HG03039 (cell line): ENCODE data around the gene GPC1.

Experiments
- ATAC-seq: cut with Tn5 transposase; IDR thresholded peaks from one replicate; pipeline ENCODE4 v1.9.1; 2021; ENCODE audit warnings: mild to moderate bottlenecking, moderate library complexity; ENCODE audit not compliant: unreplicated experiment

GPC1 gene

DNA sequence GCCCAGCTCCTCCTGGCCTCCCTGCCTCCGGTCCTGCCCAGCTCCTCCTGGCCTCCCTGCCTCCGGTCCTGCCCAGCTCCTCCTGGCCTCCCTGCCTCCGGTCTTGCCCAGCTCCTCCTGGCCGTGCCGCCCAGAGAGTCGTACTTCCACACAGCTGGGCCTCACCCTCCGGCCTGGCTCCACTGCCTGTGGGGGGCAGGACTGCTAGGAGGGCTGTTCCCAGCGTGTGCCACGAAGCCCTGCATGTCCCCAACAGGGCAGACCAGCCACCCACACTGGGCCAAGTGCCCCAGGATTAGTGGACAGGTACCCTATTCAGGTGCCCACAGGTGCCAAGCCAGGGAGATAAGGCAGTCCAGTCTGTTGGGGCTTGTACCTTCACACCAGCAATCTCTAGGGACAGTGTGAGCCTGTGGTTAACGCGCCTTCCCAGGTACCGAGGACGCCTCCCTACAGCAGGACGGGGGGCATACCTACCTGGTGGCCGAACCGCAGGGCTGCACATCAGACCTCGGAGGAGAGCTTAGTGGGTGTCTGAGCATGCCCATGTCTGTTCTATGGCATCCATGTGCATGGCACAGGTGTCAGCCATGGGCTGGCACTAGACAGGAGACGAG, 5.3 kb downstream of the GPC1 start:
- no peak for ATAC-seq

DNA sequence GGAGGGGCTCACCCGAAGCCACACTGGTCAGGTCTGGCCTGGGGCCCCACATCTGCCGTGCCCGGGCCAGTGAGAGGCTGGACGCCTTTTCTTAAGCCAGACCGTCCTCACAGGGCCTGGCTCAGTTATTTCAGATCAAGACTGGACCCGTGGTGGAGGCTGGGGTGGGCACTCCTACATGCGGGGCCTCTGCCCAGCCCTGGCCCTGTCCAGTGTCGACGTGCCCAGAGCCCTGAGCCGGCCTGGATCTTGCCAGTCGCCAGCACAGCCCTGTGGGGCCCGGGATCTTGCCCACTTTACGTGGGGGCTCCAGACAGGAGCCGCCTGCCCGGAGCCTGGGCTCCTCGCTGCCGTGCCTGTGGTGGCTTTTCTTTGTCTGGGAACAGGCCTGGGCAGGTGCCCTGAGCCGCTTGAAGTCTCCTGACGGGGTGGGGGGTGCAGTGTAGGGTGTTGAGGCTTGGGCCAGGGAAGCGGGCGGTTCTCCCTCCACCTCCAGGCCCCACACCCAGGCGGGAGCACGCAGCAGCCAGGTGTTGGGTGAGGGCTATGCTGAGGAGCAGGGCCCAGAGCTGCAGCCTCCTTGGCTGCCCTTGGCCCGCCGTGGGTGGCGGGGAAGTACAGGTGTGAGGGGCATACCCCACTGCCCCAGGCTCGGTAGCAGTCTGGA, 6.0 kb downstream of the GPC1 start:
- ATAC-seq = no peak

DNA sequence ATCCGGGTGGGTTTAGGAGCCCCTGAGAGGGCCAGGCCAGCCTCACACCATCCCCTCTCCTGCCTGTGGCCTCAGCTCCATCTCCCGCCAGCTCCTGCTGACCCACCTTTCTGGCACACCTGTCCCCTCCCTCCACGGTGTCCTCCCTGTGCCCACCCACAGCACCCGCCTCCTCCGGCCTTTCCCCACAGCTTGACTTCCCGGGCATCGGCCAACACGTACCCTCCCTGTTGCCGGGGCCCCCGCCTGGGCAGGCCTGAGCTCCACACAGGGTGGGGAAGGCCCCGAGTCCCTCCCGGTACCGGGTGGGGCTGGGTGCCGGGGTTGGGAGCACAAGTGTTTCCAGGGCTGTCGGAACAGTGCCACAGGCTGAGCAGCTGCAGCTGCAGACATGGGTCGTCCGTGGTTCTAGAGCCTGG, 6.5 kb downstream of the GPC1 start:
- no peak for ATAC-seq

DNA sequence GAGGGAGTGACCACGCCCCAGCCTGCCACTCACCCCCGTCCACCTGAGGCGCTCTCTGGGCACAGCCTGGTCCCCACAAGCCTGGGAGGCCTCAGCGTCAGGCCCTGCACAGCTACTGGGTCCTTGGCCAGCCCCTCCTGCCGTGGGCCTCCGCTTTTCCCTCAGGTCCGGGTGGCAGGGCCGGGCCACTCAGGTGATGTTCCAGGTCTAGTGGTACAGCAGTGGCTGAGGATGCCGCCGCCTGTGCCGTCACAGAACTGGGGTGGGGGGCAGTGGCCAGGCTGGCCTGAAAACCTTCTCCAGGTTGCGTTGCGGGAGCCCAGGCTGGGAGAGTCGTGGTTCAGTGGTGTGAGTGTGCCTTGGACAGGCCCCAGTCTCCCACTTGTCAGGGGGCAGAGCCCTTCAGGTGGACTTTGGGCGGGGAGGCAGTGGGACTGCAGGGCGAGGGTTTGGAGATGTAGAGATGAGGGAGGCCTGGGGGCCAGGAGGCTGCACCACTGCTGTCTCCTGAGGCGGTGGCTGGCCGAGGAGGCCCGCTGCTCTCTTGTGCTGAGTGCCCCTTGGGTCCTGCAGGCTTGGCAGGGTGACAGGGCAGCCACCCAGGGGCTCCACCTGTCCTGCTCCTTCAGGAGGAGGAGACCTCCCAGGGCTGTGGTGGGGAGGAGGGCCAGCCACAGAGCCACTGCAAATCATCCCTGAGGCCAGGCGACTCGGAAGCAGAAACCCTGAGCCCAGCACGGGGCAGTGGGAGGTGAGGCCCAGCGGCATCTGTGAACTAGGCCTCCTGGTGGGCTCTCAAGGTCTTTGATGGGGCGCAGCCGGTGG, 7.6 kb downstream of the GPC1 start:
- ATAC-seq = no peak

DNA sequence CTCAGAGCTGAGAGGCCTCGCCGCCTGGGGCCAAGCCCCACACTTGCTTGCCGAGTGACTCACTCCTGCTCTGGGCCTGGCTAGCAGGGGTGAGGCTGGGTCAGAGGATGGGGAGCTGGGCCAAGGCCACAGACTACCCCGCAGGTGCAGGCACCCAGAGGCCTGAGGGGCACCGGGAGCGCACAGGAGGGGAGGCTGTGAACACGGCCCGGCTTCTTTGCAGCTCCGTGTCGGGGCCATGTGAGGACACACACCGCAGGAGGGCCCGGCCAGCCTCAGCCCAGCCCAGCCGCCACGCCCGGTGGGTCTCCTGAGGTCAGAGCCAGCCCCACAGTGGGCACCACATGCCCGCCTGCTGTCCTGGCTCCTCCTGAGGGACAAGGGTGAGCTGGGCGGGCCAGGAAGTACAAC, 8.4 kb downstream of the GPC1 start:
- ATAC-seq = no peak

DNA sequence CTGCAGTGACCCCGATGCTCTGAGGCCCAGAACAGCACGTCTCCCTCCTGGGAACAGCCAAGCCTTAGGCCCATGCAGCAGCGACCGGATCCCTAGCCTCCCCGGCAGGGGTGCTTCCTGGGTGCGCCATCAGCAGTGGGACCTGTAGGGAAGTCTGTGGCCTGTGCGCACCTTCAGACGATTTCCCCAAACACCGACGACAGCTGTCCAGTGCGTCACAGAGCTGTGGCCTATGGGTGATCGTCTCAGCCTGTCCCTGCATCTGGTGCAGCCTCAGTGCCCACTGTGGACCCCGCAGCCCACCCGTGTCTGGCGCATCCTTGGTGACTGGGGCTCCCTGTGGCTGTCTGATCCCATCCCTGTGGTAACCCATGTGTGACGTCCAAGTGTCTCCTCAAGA, 9.0 kb downstream of the GPC1 start:
- no peak for ATAC-seq

DNA sequence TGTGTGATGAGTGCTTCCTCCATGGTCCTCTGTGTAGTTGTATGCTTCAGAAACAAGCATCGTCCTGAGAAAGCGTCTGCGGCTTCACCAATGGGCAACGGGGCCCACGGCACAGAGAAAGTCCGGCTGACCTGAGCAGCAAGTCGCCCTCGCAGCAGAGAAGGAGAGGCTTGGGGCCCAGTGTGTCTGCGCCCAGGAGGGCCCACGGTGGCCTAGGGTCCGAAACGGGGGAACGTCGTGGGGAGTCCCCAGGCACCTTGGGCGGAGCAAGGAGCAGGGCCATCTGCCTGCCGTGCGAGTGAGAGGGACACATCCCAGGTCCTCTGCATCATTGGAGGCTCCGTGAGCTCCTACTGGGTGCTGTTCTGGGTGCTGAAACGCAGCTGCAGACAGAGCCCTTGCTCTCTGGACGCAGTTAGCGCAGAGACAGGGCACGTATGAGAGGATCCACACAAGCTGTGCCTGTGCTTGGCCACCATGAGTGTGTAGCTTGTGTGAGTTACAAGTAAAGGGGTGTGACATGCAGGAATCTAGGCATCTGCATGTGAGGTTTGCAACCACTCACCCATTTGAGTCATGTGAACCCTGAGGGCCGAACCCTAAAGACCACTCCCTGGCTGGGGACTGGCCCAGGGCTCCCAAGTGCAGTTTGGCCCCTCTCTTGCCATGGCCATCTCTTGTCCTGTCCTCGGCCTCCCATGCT, 10.6 kb downstream of the GPC1 start:
- ATAC-seq = no peak

DNA sequence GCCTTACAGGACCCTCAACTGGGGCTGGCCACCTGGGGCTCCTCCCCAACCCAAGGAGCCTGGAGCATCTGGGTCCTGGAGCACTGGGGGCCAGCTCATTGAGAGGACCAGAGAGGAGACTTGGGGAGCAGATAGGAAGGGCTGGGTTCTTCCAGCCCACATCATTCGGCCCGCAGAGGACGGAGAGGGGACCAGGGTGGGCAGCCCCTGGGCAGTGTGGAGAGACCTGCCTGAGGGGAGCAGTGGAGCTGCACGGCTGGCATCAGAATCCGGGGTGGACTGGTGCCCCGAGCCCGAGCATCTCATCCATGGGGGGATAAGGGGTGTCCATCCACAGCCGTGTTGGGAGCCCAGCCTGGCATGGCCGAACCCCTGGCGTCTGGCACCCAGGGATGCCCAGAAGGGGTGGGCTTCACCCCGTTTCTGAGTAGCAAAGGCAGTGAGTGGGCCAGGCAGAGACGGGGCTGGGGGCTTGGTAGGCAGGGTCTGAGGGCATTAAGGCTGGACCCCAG, 11.3 kb downstream of the GPC1 start:
- no peak for ATAC-seq

DNA sequence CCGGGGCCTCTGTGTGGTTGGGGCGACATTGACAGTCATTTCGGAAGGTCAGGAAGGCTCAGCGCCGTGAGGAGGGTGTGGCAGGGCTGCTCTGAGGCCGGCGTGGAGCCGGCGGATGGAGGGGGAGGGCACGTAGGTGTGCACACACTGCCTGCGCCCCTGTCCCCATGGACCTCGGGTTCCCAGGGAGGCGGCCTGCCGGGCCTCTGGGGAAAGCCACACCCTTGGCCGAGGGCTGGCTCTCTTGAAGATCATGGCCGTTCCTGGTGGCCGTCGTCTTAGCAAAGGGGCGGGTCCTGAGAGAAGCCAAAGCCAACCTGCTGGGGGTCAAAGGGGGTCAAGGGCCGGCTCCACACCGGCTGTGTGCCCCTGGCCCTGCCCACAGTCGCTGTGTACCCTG, 11.9 kb downstream of the GPC1 start:
- no peak for ATAC-seq

DNA sequence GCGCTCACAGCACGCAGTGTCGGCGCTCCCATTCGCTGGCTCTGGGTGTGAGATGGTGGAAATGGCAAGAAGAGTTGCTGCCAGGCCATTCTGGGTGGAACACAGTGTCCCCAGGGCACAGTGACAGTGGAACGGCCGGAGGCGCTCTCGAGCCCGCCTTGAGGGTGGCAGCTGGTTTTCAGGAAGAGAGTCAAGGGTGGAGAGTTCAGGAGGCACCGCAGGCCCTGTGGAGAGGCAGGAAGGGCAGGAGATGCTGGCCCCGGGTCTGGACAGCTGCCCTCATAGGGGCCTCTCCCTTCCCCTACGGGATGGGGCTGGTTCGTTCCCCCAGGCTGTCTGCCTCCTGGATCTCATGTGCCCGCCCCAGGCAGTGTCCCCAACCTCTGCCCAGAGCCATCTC, 12.5 kb downstream of the GPC1 start:
- ATAC-seq = no peak

DNA sequence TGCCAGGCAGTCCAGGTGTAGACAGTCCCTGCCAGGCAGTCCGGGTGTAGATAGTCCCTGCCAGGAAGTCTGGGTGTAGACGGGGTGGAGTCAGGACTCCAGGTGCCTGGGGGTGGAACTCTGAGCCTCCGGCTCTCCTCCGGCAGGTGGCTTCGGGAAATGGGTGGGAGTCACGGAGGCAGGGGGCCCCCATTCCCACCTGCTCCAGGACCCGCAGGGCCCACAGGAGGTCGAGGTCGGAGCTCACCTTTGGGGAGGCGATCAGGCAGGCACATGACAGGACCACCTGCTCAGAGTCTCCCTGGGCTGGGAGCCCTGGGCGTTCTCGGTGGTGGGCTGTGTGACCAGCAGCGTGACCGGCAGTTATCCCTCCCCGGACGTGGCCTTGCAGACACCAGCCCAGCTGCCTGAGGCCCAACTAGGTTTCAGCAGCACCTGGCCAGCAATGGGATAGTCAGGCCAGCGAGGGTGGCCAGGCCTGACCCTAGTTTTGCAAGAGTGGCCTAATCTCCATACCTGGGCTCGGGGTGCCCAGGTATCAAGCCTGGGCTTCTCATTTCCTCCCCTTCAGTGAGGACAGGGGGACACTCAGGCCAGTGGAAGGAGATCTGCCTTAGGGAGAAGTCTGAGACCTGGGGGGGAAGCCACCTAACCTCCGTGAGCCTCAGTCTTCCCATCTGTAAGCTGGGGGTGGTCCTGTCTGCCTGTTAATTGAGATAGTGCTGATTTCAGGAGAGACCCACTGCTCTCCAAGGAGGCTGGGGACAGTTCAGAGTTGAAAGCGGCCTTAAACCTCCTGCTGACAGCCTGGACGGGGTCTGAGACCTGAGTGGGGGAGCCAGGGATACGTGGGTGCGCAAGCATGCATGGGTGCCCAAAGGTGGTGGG, 13.2 kb downstream of the GPC1 start:
- ATAC-seq = no peak

DNA sequence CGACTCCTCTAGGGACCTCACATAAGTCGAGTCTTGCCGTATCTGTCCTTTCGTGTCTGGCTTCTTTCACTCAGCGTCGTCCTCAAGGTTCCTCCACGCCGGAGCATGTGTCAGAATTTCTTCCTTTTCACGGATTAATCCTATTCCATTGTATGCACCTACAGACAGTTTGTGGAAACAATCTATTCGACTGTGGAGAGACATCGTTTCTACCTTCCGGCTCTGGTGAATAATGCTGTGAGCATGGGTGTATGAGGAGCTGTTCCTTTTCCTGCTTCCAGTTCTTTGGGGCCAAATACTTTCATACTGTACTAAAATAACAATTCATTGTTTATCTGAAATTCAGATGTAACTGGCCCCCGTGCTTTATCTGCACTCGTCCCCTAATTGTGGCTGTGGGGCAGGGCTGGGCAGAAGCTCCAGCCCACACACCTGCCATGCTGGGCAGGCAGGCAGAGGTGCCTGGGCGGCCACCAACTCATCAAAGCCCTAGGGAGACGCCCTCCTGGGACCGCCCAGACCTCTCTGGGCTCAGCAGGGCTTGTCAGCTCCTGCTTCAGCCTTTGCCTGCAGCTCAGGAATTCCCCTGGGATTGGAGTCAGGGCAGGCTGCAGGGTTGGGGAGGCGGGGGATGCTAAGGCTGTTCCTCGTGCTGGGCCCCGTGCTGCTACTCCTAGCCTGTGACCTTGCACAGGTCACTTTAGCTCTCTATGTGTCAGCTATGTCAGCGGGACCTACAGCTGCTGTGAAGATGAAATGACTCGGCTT, 14.5 kb downstream of the GPC1 start:
- no peak for ATAC-seq

DNA sequence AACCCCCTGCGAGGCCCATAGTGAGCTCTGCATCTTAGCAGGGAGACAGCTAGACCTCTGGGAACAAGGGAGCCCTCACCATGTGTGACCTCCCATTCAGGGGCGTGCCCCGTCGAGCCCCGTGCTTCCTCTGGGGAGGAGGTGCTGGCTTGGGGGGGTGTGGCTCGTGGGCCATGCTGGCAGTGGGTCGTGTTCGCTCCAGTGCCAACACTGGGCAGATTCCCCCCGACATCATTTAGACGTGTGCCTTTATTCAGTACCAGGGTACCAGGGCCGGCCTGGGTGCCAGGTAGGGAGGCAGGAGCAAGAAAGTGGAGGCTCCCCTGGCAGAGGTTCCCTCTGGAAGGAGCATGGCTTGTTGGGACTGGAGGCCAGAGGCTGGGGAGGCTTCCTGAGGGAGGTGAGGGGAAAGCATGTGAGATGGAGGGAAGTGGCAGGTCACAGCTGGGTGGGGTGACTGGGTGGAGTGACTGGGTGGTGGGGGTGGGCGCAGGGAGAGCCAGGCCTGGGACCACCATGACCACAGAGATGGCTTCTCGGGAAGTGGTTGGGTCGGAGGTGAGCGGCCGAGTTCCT, 15.2 kb downstream of the GPC1 start:
- ATAC-seq = no peak

DNA sequence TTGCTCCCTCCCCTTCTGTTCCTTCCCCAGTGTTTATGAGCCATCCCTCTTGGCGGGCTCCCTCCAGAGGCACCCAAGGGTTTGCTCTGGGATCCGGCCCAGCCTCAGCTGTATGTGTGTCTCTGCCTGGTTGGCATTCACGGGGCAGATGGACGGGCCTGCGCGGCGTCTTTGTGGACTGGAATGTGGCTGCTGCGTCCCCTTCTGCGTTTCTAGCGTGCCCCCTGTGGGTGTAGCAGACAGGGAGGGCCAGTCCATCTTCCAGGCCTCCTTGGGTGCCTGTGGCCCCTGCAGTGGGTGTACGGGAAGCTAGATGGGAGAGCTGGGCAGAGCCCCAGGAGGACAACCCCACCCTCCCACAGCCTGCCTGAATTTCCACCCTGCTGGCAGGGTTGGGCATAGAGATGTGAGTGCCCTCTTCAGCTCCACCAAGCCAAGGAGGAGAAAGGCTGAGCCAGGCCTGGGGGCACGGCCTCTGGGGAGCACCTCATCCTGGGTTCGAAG, 15.7 kb downstream of the GPC1 start:
- no peak for ATAC-seq

DNA sequence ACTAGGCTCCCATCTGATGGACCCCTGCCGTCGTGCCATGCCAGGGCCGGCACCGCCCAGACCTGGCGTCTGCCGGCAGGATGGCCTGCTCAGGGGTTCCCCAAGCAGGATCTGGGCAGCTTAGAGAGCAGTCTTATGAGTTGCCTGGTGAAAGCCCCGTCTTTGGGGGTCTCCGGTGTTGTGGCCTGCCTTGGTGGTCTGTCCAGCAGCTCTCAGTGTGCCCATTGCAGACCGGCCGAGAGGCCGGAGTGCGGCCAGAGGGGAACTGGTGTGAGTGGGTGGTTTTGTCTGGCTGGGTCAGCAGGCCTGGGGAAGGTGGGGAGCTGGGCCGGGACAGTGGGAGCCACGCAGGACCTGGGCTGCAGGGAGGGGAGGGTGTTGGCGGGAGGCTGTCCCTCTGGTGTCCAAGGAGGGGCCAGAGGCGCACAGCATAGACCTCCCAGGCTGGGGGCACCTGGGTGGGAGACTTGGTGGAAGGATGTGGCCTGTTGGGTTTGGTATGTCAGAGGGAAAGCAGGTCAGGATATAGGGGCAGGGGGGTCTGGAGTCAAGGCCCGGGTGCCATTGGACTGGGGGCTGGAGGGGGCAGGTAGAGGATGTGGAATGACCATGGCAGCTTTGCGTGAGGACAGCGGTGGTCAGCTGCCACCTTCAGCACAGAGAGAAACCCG, 16.5 kb downstream of the GPC1 start:
- no peak for ATAC-seq

DNA sequence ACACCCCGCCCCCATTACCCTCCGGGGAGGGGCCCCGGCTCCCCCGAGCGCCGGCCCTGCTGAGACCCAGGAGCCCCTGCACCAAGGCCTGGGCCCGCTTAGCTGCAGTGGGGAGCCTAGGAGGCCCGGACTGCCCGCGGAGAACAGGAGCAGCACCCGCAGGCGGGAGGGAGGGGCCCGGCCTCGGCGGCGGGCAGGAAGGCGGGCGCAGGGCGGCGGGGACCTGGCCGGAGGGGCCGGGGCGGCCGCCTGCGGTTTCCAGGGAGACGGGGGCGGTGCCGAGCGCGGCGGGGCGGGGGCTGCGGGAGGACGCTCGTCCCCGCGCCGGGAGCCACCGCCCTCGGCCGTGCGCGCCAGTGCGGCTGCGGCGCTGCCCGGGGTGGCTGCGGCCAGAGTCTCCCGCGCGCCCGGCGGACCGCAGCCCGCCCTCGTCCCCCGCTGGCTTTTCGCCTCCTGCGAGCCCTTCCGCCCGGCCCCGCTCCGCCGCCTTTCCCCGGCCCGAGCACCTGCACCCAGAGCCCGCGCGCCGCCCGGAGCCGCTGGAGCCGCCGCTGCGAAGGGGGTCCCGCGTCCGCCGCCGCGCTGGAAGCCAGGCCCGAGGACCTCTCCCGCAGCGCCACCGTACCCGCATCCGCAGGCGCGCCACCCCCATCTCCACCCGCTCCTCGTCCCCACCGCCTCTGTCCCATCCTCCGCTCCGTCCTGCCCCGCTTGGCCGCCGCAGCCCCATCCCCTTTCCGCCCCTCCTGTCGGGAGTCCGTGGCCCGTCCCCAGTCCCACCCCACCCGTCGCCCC, 17.2 kb downstream of the GPC1 start:
- no peak for ATAC-seq

DNA sequence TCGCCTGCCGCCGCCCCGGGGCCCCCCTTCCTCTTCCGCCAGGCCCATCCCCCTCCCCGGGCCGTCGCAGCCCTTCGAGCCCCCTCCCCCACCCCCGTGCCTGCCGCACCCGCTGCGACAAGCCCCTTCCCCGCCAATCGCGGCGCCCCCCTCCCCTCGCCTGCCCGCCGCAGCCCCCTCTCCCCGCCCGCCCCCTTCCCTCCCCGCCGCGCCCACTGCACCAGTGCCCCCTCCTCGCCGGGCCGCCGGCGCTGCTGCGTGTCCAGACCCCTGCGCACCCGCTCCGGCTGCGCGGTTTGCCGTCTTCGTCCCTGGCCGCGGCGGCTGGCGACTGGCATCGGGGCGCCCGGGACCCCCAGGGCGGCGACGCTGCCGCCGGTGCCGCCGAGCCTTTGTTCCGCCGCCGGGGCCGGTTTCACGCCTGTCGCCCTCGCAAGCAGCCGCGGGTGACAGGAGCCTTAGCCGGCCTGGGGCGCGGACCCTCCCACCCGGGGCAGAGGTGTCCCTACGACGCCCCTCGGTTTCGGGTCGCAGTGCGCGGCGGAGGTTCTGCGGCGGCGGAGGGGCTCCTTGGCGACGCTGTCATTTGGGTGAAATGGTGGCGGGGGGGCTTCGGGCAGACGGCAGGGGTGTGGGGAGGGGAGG, 18.1 kb downstream of the GPC1 start:
- no peak for ATAC-seq
